Gastrocnemius medialis (tissue), 4 donors: ENCODE measurements around the gene PLPPR4.

ENCODE experiments used
- CTCF ChIP-seq, 5 experiments: fragments of 450-650 bp in 3 of 5; fragments of 200-600 bp in 2 of 5; sonication (generic) in 2 of 5; IDR thresholded peaks in 4 of 5; conservative IDR thresholded peaks in 1 of 5; 1 replicate in 4 of 5; 2 replicates in 1 of 5; pipeline ENCODE4 v1.5.1; 2016 to 2019; ENCODE audit warnings: antibody characterized with exemption in 5 of 5, mild to moderate bottlenecking in 3 of 5, moderate library complexity in 3 of 5
- POLR2A ChIP-seq, 2 donors: fragments of 450-650 bp; IDR thresholded peaks; one replicate each; pipeline ENCODE4 v1.6.1; 2017; ENCODE audit warnings: antibody characterized with exemption in 2 of 2, mild to moderate bottlenecking in 2 of 2, moderate library complexity in 2 of 2

DNA sequence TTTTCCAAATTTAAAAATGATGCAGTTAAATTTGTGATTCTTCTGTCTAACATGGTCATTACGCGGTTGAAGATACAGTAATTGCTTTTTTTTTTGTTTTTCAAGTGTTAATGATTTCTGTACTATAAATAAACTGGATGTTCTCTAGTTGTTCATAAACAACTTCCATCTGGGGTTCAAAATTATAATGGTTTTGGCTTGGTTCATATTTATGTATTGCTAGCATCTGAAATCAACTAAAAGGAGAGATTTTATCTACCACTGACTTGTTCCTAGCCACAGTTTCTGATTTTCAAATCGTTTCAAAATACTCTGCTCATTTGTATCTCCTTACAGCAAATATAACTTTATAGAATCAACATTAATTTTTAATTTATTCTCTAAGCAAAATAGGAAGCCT lies 35.2 kb upstream of the PLPPR4 start:
- TF ChIP-seq CTCF (IDR thresholded peaks at IDR 0.05 in 4 of 5, conservative IDR thresholded peaks at IDR 0.05 in 1 of 5) (no peak), POLR2A (IDR thresholded peaks at IDR 0.05) (no peak)
